Stimulated activated CD8-positive, alpha-beta memory T cell treated with anti-CD3 and anti-CD28 coated beads, Interleukin-15, amount 100 ng/mL, for 4 hours (primary cell): Measurements from ENCODE around the gene NR1H3.
A peak's percentile ranks its signal among the peaks of the same experiment; 100 is the strongest.

Experiments
- DNase-seq, 2 donors: peaks; one replicate each; pipeline ENCODE4 v3.0.0-alpha.2; 2020; ENCODE audit warnings: low read depth in 2 of 2

NR1H3 gene

DNA sequence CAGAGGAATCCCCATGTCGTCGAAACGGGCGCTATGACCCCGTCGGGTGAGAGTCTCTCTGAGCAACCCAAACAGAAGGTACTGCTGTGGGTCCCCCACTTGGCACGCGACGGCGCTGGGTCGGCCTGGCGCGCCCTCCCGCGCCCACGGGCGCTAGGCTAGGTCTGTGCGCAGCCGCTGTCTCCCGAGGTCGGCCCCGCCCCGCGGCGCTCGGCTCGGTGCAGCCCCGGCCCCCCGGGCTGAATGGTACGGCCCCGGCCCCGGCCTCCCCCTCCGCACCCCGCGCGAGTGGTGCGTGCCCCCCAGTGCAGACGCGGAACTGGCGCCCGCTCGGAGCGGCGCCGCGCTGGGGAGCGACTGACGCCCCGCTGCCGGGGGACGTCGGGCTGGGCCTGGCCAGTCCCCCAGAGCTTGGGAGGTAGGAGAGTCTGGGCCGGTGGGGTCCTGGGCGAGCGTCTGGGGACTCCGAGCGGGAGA is 12.1 kb downstream of the NR1H3 start, which contains the start of gene MADD:
Gene MADD, plus strand, starts transcription at position 305 of the 477 bp plus-strand sequence.
- DNase-seq, result peak; percentile 79 to 85

DNA sequence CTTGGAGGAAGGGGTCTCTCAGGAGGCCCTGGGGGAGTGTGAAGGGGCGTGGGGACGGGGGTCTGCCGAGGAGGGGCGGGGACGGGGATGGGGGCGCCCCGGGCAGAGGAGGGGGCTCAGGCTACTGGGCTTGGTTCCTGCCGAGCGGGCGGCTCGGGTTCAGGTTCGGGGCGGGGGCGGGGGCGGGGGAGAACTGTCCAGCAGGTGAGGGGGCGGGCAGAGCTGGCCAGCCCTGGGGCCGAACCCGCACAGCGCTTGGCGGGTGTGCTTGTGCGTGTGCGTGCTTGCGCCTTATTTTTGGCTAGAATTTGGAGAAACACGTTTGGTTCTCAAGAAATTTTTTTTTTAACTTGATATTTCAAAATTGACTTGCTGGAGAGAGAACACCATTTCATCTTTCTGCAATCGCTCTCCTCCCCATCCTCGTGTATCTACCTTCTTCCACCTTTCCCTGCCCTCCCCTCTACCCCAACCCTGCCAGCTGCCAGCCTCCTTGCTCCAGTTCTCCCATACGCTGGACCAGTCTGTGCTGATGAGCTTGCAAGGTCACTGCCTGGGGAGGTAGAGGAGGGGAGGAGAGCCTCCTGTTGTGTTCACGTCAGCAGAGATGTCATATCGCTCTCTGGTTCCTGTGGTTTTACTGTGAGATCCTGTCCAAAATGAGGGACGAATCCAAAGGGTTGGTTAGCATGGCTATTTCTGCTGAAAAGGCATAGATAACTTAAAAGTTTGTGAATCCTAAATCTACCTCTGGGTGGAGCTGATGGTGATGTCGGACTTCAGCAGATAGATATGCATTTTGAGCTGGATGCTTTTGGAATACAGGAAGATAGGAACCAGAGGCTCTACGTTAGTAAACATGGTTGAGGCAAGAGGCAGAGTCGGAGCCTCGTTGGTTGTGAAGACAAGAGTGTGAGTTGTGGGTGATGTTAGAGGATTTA is 12.8 kb downstream of the NR1H3 start:
- no peak for DNase-seq

DNA sequence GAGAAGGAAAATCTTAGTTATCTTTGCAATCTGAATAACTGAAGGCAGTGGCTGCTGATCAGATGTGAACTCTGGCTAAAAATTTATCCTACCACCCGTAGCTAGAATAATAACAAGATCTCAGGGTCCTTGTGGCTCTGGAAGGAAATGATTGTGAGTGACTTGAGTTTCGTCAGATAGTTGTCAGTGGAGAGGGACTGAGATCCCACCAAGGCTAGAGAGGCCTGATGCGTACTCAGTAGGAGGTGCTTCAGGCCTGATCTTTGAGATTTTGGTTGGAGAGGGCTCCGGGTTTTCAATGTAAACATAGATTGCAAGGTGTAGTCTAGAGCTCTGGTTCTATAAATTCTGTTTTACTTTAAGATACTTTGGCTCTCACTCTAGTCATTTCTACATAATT is 13.5 kb downstream of the NR1H3 start:
- no peak for DNase-seq

DNA sequence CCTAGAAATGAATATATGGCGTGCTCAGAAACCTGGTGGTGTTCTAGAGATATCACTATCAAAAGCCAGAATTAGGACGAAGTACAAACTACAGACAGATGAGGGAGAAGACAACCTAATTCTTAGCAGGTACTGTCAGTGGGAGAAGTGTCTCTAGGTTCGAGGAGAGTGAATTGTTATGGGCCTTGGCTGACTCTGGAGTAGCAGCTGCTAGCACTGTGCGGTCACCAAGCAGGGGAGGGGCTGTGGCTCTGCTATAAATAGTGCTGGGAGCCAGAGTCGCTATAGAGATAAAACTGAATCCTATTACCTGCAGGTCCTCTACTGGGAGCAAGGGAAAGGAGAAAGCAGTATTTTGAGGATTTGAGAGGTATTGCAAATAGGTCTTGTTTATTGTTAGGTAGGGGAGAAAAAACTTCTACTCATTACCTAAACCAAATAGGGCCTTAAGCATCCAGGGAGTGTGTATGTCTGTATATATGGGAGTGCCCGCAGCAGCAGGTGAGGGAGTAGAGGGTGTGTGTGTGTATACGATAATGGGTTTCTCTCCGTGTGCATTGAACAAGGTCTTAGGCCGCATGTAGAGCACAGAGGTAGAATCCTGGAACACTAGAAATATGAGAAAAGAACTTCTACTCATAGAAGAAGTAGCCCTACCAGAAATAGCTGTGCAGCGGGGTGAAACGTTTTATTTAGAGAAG is 14.3 kb downstream of the NR1H3 start:
- DNase-seq, result no peak

DNA sequence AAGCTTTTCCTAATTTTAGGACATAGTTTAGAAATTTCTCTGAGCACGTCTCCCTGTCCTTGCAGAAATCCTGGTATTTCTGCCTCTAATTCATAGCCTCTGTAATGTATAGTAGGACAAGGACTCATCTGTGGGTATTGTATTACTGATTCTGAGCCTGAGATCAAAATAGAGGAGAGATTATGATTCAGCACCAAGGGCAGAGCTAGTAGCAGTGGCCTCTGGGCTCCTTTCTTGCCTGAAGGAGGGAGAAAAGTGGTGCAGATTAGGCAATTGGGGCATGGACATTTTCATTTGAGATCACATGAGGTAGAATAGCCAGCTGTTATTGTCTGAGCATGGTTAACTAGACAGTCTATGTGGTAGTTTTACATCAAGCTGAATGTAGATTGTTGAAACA is 14.9 kb downstream of the NR1H3 start:
- DNase-seq, result no peak

DNA sequence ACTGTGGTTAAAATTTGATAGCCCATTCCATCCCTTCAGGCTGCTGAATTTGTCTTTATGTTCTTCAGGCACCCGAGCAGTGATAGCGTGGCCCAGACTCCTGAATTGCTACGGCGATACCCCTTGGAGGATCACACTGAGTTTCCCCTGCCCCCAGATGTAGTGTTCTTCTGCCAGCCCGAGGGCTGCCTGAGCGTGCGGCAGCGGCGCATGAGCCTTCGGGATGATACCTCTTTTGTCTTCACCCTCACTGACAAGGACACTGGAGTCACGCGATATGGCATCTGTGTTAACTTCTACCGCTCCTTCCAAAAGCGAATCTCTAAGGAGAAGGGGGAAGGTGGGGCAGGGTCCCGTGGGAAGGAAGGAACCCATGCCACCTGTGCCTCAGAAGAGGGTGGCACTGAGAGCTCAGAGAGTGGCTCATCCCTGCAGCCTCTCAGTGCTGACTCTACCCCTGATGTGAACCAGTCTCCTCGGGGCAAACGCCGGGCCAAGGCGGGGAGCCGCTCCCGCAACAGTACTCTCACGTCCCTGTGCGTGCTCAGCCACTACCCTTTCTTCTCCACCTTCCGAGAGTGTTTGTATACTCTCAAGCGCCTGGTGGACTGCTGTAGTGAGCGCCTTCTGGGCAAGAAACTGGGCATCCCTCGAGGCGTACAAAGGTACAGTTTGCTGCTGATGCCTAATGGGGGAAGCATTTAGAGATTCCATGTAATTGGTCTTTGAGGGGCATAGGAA is 16.9 kb downstream of the NR1H3 start:
- no peak for DNase-seq

DNA sequence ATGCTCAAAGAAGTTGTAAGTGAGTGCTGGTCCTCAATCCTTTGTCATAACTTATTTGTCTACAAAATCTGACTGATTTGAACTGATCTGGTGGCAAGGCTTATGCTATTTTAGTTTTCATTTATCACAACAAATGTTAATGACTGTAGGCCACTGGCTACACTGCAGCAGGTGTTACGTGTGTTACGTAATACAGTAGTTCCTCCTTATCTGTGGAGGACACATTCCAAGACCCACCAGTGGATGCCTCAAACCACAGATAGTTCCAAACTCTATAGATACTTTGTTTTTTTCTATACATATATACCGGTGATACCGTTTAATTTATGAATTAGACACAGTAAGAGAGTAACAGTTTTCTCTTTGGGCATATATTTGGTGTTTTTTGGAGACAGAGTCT is 19.1 kb downstream of the NR1H3 start:
- no peak for DNase-seq

DNA sequence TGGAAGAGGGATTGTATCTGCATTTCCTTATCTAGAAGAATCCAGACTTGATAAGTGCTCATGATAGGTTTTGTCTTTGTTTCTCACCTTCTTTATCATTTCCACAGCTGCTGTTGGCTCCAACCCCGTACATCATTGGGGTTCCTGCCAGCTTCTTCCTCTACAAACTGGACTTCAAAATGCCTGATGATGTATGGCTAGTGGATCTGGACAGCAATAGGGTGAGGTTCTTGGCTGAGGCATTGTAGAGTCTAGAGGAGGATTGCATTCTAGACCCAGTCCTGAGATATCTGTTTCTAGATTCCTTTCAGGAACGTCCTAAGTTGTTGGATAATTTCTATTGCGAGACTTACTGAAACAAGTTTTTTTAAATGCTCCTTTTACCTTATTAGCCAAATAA is 20.3 kb downstream of the NR1H3 start:
- DNase-seq, result no peak

DNA sequence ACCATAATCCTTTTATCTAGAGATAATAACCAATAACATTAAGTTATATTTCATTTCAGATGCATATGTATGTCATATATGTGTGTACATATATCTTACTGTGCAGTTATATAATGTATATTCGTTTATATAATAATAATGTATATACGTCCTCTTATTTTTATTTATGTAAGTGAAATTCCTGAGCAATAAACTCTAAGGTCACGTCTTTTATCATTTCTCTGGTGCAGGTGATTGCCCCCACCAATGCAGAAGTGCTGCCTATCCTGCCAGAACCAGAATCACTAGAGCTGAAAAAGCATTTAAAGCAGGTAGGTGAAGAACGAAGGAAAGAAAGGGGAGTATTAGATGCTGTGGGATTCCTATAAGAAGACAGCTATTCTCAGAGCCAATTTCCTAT is 21.0 kb downstream of the NR1H3 start:
- no peak for DNase-seq

DNA sequence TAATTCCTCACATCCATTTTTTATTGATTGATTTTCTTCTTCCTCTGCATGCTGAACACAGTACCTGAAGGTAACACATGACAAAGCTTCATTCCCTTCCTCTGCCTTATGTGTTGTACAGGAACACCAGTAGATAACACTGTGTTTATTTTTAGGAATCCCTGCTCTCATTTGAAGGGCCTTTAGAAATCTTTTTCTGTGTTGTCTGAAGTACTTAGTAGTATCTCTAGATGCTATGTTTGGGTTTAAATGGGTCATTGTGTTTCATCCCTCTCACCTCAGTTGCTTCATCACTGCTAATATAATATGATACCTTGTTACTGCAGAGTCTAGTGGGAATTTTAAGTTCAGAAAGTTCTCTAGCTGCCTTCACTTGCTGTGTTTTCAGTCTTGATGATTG is 22.3 kb downstream of the NR1H3 start:
- DNase-seq, result no peak

DNA sequence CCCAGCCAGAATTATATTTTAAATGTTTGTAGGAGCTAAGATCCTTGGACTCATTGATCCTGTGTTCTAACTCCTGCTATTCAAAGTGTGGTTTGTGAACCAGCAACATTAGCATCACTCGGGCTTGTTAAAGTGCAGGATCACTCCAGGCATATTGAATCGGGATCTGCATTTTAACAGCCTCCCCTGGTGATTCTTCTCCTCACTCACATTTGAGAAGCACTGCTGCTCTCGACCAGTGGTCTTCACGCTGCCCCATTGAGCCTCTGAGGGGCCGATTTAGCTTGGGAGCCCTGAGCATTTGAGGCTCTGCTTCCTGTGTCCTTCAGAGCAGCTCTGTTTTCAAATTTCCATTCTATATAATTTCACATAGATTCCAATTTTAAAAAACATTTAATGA is 23.1 kb downstream of the NR1H3 start:
- DNase-seq, result no peak

DNA sequence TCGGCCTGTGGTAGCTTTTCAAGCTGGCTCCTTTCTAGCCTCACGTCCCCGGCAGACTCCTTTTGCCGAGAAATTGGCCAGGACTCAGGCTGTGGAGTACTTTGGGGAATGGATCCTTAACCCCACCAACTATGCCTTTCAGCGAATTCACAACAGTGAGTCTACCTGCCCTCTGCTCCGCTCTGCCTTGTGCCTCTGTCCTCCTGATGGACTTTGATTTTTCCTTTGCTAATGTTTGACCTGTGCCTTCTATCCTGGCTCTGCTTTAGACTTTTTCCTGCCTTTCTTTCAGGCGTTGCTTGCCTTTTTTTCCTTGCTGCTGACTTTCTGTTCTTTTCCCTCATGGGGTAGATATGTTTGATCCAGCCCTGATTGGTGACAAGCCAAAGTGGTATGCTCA is 24.7 kb downstream of the NR1H3 start:
- DNase-seq, result no peak

DNA sequence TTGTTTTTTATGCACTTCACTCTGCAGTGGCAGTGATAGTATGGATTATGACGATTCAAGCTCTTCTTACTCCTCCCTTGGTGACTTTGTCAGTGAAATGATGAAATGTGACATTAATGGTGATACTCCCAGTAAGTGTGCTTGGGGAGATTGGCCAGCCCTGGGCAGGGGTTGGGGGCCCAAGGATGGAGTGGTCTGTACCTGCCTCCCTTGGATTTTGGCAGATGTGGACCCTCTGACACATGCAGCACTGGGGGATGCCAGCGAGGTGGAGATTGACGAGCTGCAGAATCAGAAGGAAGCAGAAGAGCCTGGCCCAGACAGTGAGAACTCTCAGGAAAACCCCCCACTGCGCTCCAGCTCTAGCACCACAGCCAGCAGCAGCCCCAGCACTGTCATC is 26.4 kb downstream of the NR1H3 start:
- DNase-seq, result no peak

DNA sequence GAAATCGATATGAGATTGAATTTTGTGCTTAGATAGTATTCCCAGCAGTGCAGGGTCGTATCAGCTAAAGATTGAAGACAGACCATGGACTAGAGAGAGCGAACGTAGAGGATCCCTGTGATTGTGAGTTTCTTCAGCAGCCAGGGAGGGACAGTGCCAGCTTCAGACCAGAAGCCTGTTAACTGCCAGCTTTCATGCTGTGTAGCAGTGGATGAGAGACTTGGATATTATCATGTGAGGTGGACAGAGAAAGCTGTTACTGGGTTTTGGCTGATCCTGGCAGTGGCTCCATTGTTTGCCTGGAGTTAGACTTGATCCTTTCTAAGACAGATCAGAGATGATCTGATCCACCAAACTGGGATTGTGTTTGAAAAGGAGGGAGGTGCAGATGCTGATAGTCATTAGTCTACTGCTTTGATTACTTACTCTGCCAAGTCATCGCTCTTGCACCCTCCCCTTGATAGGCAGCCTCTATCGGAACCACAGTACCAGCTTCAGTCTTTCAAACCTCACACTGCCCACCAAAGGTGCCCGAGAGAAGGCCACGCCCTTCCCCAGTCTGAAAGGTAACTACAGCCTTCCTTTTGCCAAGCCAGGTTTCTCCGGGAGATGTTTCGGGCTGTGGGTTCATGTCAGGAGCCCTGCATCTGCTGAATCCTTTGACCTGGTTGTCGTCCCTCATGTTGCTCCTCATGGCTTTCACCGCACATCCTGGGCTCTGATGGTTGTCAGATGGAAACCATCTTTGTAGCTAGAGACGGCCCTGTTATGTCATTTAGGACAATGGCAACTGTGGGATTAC is 28.4 kb downstream of the NR1H3 start:
- DNase-seq, result no peak

DNA sequence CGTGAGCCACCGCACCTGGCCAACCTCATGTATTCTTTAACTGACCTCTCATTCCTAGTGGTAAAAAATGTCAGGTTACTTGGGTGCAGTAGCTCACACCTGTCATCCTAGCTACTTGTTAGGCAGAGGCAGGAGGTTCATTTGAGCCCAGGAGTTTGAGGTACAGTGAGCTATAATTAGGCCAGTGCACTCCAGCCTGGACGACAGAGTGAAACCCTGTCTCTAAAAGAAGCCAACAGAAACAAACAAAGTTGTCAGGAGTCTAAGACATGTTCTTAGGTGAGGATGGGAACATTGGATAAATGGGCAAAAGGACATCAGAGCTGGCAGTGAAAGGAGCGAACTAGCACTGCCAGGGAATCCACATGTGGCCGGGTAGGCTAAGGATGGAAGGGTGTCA is 30.3 kb downstream of the NR1H3 start:
- DNase-seq, result no peak

DNA sequence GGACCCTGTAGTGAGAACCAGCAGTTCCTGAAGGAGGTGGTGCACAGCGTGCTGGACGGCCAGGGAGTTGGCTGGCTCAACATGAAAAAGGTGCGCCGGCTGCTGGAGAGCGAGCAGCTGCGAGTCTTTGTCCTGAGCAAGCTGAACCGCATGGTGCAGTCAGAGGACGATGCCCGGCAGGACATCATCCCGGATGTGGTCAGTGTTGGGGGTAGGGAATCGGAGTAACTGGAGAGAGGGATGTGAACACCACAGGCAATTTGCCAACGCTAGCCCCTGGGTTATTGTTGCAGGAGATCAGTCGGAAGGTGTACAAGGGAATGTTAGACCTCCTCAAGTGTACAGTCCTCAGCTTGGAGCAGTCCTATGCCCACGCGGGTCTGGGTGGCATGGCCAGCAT is 32.1 kb downstream of the NR1H3 start:
- DNase-seq, result no peak

DNA sequence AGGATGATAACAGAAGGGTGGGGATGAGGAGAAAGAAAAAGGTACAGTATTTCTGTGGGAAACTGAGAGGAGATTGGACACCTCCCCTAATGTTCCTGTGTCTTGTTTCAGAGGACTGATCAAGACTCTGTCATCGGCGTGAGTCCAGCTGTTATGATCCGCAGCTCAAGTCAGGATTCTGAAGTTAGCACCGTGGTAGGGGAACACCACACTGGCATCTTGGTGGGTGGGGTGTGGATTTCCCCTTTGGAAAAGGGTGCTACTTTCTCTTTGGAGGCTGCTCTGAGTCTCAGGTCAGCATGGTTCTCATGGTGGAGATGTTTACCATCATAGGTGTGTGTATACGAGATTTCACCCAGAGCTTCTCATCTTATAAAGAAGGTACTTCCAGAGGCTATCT is 37.6 kb downstream of the NR1H3 start:
- DNase-seq, result no peak

DNA sequence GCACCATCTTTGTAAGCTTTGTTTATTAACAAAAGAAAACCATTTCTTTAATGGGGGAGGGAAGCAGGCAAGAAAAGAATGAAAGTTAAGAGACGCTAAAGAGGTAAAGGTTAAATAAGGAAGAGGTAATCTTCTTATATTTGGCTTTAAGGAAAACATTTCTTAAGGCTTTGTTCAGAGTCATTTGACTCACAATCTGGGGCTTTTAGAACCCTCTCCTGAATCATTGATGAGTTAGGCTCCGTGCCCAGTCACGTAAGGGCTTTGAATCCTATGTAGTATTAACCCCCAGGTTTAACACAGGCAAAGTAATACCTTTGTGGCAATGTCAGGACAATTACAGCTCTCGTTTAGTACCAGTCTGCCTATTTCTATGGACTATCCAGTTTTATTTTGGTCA is 38.2 kb downstream of the NR1H3 start:
- no peak for DNase-seq

DNA sequence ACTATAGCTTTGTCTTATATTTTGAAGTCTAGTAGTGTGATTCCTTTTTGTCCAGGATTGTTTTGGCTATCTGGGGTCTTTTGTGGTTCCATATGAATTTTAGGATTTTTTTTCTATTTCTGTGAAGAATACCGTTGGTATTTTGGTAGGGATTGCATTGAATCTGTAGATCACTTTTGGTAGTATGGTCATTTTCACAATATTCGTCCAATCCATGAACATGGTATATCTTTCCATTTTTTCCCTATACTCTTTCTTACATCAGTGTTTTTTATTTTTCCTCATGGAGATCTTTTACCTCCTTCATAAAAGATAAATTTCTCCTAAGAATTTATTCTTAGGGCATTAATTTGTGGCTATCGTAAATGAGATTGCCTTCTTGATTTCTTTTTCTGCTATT is 41.3 kb downstream of the NR1H3 start:
- no peak for DNase-seq

DNA sequence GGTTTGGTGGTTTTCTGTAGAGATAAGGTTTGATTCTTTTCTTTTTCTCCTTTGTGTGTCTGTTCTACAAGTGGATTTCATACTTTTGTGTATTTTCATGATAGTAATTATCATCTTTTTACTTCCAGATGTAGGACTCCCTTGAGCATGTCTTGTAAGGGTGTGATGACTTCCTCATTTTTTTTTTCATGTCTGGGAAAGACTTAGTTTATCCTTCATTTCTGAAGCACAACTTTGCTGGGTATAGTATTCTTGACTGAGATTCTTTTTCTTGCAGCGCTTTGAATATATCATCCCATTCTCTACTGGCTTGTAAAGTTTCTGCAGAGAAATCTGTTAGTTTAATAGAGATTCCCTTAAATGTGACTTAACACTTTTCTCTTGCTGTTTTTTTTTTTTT is 45.1 kb downstream of the NR1H3 start:
- DNase-seq, result no peak

DNA sequence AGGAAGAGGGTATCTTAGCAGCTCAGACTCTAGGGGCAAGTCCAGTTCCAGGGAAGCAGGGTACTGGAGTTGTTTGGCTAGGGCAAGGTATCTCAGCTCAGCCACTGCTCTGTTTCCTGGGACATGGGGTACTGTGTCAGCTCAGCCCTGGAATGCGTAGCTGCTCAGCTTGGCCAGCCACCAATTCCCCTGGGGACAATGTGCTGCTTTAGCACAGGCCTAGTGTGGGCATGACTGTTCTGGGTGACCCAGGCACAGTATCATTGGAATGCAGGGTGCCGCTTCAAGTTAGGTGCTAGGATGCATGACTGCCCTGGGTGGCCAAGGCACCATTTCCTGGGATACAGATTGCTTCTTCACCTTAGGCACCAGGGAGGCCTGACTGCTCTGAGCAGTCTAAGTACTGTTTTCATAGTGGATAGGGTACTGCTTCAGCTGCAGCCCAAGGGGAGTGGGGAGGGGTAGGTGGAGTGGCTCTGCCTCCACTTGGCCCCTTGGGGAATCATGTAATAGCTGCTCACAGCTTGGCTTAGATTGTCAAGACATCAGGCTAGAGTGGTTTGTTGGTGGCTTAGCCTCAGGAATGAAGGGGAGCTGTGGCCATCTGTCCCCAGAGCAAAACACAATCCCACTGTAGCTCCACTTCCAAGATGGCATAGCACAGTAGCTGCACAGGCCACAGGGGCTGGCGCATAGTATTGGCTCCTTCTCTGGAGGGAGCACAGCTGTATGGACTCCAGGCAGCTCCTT is 48.1 kb downstream of the NR1H3 start:
- DNase-seq, result no peak
